ENCODE measurements around the gene STAG2.

The STAG2 gene

GRCh38 chrX:124145749-124146148, 184.2 kb downstream of the STAG2 start:
- no peak overlapping the region for H3K4me2 ChIP-seq (ENCODE audit: low read length)
- H3K36me3 ChIP-seq (ENCODE audit: control insufficient read depth in 1 of 2, insufficient read depth in 2 of 2, low read length in 2 of 2), result no peaks in the 10 kb centered on the region
- H2BK120ac ChIP-seq (ENCODE audit: insufficient read depth, low read length, poor library complexity), result no peak overlapping the region
- H3K9ac ChIP-seq (ENCODE audit: low read length), result no peak overlapping the region
- H4K12ac ChIP-seq (ENCODE audit: low read depth, low read length), result no peak overlapping the region
- no peak overlapping the region for H3K4ac ChIP-seq (ENCODE audit: low read depth, low read length)
- no peak overlapping the region for H2AFZ ChIP-seq (ENCODE audit: insufficient read depth, low read length, poor library complexity)
- no CpG with 5 or more reads among the region's 8 CpGs for WGBS (ENCODE audit: extremely low coverage, insufficient coverage, insufficient read length)
- no peak overlapping the region for H2BK12ac ChIP-seq (ENCODE audit: low read length)
- DNase-seq, result no peak
- H3K18ac ChIP-seq (ENCODE audit: low read length), result no peak overlapping the region
- H3K9me3 ChIP-seq (ENCODE audit: insufficient read depth, low read depth, low read length), result no peaks in the 10 kb centered on the region
- H3K27me3 ChIP-seq (ENCODE audit: insufficient read depth, low read length), result no peaks in the 10 kb centered on the region
- no peak overlapping the region for H3K23ac ChIP-seq (ENCODE audit: low read length)
- no peak overlapping the region for H4K91ac ChIP-seq (ENCODE audit: low read depth, low read length)
- H3K79me1 ChIP-seq (ENCODE audit: low read length), result no peaks in the 10 kb centered on the region
- no peak overlapping the region for H3K27ac ChIP-seq (ENCODE audit: low read depth, low read length)
- H2AK5ac ChIP-seq (ENCODE audit: low read length), result no peak overlapping the region
- H3K4me1 ChIP-seq (ENCODE audit: control insufficient read depth in 1 of 2, insufficient read depth in 2 of 2, low read length in 2 of 2), result no peaks in the 10 kb centered on the region
- H2BK5ac ChIP-seq (ENCODE audit: low read depth, low read length, poor library complexity), result no peak overlapping the region
- H4K8ac ChIP-seq (ENCODE audit: low read depth, low read length), result no peak overlapping the region
- no peak overlapping the region for H3K4me3 ChIP-seq (ENCODE audit: low read depth, low read length)
- no peak overlapping the region for H3K14ac ChIP-seq (ENCODE audit: low read length)
- H3K79me2 ChIP-seq (ENCODE audit: control insufficient read depth, insufficient read depth, low read length, poor library complexity), result no peaks in the 10 kb centered on the region

- no peak overlapping the region for H4K91ac ChIP-seq (ENCODE audit: low read depth, low read length)
- H2BK5ac ChIP-seq (ENCODE audit: low read depth, low read length, poor library complexity), result no peak overlapping the region
- H3K79me2 ChIP-seq (ENCODE audit: control insufficient read depth, insufficient read depth, low read length, poor library complexity), result no peaks in the 10 kb centered on the region
- DNase-seq, result no peak
- no peak overlapping the region for H3K18ac ChIP-seq (ENCODE audit: low read length)
- H3K4ac ChIP-seq (ENCODE audit: low read depth, low read length), result no peak overlapping the region
- no peak overlapping the region for H2BK120ac ChIP-seq (ENCODE audit: insufficient read depth, low read length, poor library complexity)
- no peak overlapping the region for H3K23ac ChIP-seq (ENCODE audit: low read length)
- H3K79me1 ChIP-seq (ENCODE audit: low read length), result no peaks in the 10 kb centered on the region
- no peaks in the 10 kb centered on the region for H3K36me3 ChIP-seq (ENCODE audit: control insufficient read depth in 1 of 2, insufficient read depth in 2 of 2, low read length in 2 of 2)
- H3K27me3 ChIP-seq (ENCODE audit: insufficient read depth, low read length), result no peaks in the 10 kb centered on the region
- no peak overlapping the region for H2AK5ac ChIP-seq (ENCODE audit: low read length)
- no peak overlapping the region for H4K8ac ChIP-seq (ENCODE audit: low read depth, low read length)
- H3K27ac ChIP-seq (ENCODE audit: low read depth, low read length), result no peak overlapping the region
- H2AFZ ChIP-seq (ENCODE audit: insufficient read depth, low read length, poor library complexity), result no peak overlapping the region
- no peak overlapping the region for H3K4me3 ChIP-seq (ENCODE audit: low read depth, low read length)
- H3K4me1 ChIP-seq (ENCODE audit: control insufficient read depth in 1 of 2, insufficient read depth in 2 of 2, low read length in 2 of 2), result no peaks in the 10 kb centered on the region
- H3K4me2 ChIP-seq (ENCODE audit: low read length), result no peak overlapping the region
- H3K14ac ChIP-seq (ENCODE audit: low read length), result no peak overlapping the region
- H2BK12ac ChIP-seq (ENCODE audit: low read length), result no peak overlapping the region
- H3K9ac ChIP-seq (ENCODE audit: low read length), result no peak overlapping the region
- no peaks in the 10 kb centered on the region for H3K9me3 ChIP-seq (ENCODE audit: insufficient read depth, low read depth, low read length)
- no peak overlapping the region for H4K12ac ChIP-seq (ENCODE audit: low read depth, low read length)
Measured at GRCh38 chrX:124151195-124151594, 189.7 kb downstream of the STAG2 start.
